ES-I3 (cell line): ENCODE results near the gene MSRB1.
A peak's percentile ranks its signal among the peaks of the same experiment; 100 is the strongest.

ENCODE experiments used
- H3K36me3 ChIP-seq: 2 replicates; pipeline ENCODE4 v1.6.1; 2013; ENCODE audit warnings: mild to moderate bottlenecking, low read length, control low read depth, moderate library complexity; ENCODE audit not compliant: insufficient read depth
- H3K4me1 ChIP-seq: 2 replicates; pipeline ENCODE4 v1.6.1; 2013; ENCODE audit warnings: mild to moderate bottlenecking, control low read depth, low read length; ENCODE audit not compliant: insufficient read depth
- H3K9ac ChIP-seq: 2 replicates; pipeline ENCODE4 v1.6.1; 2013; ENCODE audit warnings: low read depth, mild to moderate bottlenecking, low read length, moderate library complexity
- H3K9me3 ChIP-seq: 2 replicates; pipeline ENCODE4 v1.6.1; 2013; ENCODE audit warnings: mild to moderate bottlenecking, low read length, moderate library complexity; ENCODE audit not compliant: control insufficient read depth, insufficient read depth

The MSRB1 gene, protein sequence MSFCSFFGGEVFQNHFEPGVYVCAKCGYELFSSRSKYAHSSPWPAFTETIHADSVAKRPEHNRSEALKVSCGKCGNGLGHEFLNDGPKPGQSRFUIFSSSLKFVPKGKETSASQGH

DNA sequence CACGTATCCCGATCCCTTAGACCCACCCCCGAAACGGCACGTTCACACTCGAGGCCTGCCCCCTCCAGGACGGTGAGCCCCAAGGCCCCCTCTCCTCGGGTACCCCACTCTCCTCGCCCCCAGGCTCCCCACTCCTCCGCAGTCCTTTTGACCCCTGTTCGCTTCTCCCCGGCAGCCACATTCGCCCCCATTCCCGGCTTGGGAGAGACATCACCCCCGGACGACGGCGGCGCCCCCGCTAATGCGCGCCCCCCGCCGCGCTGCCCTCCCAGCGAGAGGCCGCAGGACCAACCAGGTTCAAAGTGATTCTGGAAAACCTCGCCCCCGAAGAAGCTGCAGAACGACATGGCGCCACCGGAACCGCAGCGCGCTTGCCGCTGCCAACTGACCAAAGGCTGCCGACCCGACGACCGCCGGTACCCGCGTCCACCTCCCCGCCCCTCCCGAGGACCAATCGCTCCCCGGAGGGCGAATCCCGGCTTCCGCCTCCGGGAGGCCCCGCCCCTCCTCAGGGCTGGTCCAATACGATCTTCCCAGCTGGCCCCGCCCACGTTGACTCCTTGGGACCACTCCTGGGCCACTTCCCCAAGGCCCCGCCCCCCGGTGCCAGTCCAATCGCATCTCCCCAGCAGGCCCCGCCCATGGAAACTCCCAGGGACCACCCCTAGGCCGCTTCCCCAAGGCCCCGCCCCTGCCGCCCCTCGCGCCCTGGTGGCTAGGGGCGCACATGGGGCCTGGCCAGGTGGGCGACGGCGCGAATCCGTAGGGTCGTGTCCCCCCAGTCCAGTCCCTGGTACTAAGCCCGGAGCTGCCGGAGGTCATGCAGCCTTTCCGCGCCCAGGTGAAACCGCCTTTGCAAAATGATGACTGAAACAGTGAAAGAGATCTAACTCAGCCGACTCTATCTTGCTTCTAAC, at the start of gene MSRB1:
MSRB1 (minus strand) TSS at position 390 of the 917 bp plus-strand sequence; CDS start at position 347, 43 bp downstream.
- Histone ChIP-seq H3K9ac (peak within 1 kb of the TSS; percentile 80), H3K9me3 (no peaks in the 10 kb centered on the region), H3K36me3 (peaks cover 5% of the 10 kb centered on the region; the same call in 1 of the 2 replicates), H3K4me1 (peaks cover 4% of the 10 kb centered on the region; the same call in 1 of the 2 replicates)

DNA sequence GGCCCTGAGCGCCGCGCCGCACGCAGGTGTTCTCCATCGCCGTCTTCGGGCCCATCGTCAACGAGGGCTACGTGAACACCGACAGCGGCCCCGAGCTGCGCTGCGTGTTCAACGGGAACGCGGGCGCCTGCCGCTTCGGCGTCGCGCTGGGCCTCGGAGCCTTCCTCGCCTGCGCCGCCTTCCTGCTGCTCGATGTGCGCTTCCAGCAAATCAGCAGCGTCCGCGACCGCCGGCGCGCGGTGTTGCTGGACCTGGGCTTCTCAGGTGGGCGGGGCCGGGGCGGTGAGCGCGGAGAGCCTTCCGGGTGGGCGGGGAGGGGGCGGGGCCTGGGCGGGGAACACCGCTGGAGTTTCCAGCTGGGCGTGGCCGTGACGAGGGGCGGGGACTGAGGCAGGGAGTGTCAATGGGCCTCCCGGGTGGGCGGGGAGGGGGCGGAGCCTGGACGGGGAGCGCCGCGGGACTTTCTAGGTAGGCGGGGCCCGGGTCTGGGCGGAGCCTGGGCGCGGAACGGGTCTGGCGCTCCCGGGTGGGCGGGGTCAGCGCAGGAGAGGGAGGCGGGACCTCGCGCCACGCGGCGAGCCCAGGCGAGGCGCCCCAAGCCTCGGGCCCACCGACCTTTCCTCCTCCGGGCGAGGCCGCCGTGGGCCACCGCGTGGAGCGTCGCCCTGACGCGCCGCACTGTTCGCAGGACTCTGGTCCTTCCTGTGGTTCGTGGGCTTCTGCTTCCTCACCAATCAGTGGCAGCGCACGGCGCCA, 49.1 kb upstream of the MSRB1 start:
- Histone ChIP-seq H3K9ac (peak overlapping the region; percentile 70), H3K4me1 (no peaks in the 10 kb centered on the region; the same call in 1 of the 2 replicates)

DNA sequence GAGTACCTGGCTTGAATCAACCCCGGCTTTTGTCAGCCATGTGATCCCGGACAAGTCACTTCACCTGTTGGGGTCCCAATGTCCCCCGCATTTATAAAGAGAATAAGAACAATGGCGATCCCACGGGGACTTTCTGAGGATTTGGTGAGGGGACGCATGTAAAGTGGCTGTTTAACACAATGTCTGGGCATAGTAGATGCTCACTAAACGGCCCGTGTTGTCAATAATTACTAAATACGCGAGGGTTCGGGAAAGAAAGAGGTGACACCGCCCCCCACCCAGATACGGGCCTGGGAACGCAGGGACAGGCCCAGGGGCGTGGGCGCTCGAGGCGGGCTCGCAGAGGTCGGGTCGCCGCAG, 48.6 kb upstream of the MSRB1 start:
- no peaks in the 10 kb centered on the region for H3K36me3 ChIP-seq
- no peaks in the 10 kb centered on the region for H3K9me3 ChIP-seq
- peak overlapping the region; percentile 51; the same call in 1 of the 2 replicates for H3K9ac ChIP-seq
- H3K4me1 ChIP-seq = no peaks in the 10 kb centered on the region; the same call in 1 of the 2 replicates

More for the DNA sequence above, 49.1 kb upstream of the MSRB1 start:
- Histone ChIP-seq H3K36me3 (no peaks in the 10 kb centered on the region), H3K9me3 (no peaks in the 10 kb centered on the region)

DNA sequence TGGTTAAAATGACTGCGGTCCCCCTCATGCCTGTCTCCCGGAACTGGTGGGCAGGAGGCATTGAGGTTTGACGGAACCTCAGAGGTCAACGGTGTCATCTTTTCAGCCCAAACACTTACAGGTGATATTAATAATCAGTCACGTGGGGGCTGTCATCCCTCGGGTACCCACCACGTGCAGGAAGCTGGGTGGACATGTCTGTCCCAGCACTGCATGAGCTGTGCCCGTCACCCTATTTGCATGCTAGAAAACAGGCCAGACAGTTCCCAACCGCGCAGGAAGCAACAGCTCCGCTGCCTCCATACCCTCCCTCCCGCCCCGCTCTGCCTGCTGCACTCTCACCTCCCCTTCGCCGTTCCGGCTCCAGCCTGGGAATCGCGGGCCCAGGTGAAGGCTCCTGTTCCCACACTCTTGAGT, 48.1 kb upstream of the MSRB1 start:
- Histone ChIP-seq H3K9me3 (no peaks in the 10 kb centered on the region), H3K4me1 (no peaks in the 10 kb centered on the region; the same call in 1 of the 2 replicates), H3K36me3 (peaks cover 2% of the 10 kb centered on the region; the same call in 1 of the 2 replicates), H3K9ac (peak overlapping the region; percentile 51; the same call in 1 of the 2 replicates)

DNA sequence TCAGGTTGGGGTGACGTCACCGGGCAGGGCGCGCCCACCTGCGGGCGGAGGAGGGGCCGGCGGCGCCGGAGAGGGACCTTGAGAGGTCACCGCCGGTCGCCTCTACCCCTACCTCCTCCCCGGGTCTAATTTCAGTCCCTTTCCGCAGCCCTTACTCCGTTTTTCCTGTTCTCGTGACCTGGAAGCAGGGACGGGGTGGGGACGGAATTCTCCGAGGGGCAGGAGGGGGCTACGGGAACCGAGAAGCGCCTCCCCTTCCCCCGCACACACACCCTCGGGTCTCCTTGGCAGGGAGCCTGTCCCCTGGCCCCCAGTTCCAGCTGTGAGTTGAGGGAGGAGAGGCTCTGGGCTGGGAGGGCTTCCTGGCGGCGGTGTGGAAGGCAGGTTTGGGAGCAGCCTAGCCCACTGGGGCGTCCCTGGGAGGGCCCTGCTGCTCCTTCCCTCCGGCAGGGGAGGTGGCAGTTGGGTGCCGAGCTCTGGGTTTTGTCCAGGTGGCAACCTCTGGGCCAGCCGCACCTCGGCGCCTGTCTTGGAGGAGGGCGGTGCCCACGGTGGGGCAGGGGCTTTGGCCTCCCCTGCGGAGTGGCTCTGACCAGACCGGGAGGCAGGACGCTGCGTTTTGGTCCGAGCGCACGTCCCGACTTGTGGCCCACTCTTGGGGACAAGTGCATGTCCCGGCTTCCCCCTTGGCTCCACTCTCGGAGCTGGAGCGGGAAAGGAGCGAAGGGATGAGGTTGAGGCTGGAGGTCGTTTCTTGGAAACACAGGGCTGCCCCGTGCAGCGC, 47.5 kb upstream of the MSRB1 start:
- Histone ChIP-seq H3K9me3 (no peaks in the 10 kb centered on the region), H3K36me3 (peaks cover 3% of the 10 kb centered on the region; the same call in 1 of the 2 replicates), H3K9ac (peak overlapping the region; percentile 51; the same call in 1 of the 2 replicates), H3K4me1 (no peaks in the 10 kb centered on the region; the same call in 1 of the 2 replicates)

DNA sequence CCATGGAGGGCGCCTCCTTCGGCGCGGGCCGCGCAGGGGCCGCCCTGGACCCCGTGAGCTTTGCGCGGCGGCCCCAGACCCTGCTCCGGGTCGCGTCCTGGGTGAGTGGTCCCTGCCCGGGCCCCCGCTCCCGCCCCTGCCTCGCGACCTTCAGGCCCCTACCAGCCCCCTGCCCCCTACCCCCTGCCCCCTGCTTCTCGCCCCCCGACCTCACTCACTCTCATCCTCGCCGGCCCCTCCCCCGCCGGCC, 47.0 kb upstream of the MSRB1 start:
- peaks cover 2% of the 10 kb centered on the region for H3K4me1 ChIP-seq

DNA sequence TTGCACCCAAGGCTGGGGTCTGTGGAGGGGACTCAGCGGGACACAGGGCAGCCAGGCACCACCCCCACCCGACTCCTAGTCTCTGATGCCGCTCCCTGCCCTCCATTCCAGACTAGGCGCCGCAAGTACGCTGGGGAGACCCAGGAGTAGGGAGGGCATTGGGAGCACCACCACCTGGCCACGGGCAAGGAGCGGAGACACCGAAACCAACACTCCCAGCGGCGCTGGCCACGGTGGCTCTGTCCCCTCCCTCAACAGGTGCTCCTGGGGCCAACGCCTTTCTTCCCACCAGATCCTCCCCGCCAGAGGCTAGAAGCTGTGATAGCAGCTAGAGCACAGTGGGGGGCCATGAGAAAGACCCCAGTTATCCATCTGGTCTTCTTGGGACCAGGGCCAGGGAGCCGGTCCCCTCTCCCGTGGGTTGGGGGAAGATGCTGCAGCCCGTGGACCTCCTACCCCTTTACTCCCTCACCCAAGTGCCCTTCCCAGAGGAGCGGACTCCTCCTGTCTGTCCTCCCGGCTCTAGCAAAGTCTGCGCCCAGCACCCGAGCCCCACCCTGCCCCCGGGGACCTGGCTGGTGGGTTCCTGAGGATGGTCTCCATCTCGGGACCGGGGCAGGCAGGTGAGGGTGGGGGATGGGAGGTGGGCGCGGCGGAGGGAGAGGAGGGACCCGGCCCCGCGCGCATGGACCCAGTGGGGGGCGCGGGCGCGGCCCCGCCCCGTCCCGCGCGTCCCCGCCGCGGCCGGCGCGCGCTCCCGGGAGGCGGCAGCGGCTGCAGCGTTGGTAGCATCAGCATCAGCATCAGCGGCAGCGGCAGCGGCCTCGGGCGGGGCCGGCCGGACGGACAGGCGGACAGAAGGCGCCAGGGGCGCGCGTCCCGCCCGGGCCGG, 46.5 kb upstream of the MSRB1 start, which contains the start of gene SYNGR3:
SYNGR3 (plus strand) TSS at position 762 of the 892 bp plus-strand sequence. CDS start 133 bp downstream, outside the sequence.
- H3K9ac ChIP-seq = peak within 1 kb of the TSS; percentile 51
- H3K36me3 ChIP-seq = peaks cover 3% of the 10 kb centered on the region; the same call in 1 of the 2 replicates
- no peaks in the 10 kb centered on the region for H3K9me3 ChIP-seq
- peaks cover 4% of the 10 kb centered on the region for H3K4me1 ChIP-seq

More for the DNA sequence above, 47.0 kb upstream of the MSRB1 start:
- Histone ChIP-seq H3K9me3 (no peaks in the 10 kb centered on the region), H3K36me3 (peaks cover 3% of the 10 kb centered on the region; the same call in 1 of the 2 replicates), H3K9ac (peak overlapping the region; percentile 51; the same call in 1 of the 2 replicates)

DNA sequence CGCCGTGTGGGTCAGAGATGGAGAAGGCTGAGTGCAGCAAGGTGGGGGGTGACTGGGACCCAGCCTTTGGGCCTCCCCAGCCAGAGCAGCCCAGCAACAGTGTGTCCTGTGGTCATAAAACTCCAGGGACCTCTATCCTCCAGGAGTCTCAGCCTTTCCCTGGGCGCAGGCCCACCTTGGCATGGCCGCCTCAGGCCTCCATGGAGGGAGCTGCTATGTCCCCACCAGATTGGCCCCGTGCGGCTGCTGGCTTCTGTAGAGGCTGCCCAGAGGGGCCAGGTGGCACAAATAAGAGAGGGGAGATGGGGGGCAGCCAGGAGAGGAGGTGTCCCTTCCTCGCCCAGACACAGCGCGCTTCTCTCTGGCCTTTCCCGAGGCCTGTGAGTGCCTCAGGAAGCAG, 44.2 kb upstream of the MSRB1 start:
- no peak overlapping the region for H3K9ac ChIP-seq
- H3K9me3 ChIP-seq = no peaks in the 10 kb centered on the region
- H3K36me3 ChIP-seq = peaks cover 3% of the 10 kb centered on the region; the same call in 1 of the 2 replicates
- H3K4me1 ChIP-seq = peaks cover 9% of the 10 kb centered on the region

DNA sequence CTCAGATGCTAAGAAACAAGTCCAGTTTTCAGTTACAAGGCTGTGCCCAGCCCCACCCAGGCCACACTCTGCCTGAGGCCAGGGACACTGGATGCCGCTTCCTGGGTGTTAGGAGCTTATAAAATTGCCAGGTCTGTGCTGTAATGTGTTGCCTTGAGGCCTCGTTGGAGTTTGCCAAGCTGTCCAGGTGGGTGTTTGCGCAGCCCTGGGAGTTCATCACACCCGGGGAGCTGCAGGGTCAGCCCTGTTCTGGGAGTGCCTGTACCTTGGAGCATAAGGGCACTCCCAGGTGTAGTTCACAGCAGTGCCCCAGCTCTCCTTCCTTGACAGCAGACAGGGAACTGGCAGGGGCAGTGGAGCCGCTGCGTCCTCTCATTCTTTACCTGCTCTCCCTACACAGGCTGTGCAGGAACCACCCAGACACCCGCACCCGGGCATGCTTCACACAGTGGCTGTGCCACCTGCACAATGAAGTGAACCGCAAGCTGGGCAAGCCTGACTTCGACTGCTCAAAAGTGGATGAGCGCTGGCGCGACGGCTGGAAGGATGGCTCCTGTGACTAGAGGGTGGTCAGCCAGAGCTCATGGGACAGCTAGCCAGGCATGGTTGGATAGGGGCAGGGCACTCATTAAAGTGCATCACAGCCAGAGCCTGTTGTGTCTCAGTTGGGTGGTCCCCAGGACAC, 42.6 kb upstream of the MSRB1 start:
- Histone ChIP-seq H3K4me1 (peaks cover 15% of the 10 kb centered on the region), H3K36me3 (peaks cover 3% of the 10 kb centered on the region; the same call in 1 of the 2 replicates), H3K9ac (no peak overlapping the region), H3K9me3 (no peaks in the 10 kb centered on the region)

DNA sequence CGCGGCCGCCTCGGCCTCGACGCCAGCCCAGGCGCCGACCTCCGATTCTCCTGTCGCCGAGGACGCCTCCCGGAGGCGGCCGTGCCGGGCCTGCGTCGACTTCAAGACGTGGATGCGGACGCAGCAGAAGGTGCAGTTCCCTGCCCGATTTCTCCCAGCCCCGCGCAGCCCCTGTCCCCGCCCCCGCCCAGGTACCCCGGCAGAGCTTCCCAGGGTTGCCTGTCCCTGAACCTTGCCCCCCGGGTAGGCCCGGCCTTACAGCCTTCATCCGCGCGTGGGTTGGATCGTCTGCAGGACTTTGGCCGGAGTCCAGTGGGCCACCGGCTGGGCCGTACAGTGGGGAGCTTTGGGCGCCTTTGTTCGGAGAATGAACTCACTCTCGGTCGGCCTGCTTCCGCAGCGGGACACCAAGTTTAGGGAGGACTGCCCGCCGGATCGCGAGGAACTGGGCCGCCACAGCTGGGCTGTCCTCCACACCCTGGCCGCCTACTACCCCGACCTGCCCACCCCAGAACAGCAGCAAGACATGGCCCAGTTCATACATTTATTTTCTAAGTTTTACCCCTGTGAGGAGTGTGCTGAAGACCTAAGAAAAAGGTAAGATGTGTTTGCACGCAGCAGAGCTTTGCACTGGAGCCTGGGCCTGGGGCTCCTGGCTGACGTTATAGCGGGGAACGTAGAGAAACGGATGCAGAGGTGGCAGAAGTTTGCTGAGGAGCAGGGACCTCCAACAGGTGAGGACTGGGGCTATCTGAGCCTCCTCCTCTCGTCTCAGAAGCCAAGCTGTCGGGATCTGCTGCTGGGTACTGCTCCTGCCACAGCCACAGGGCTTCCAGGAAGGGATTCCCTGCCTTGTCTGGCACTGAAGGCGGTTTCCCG, 41.6 kb upstream of the MSRB1 start:
- Histone ChIP-seq H3K9me3 (no peaks in the 10 kb centered on the region), H3K4me1 (peaks cover 15% of the 10 kb centered on the region), H3K9ac (peak overlapping the region; percentile 66), H3K36me3 (peaks cover 3% of the 10 kb centered on the region; the same call in 1 of the 2 replicates)

DNA sequence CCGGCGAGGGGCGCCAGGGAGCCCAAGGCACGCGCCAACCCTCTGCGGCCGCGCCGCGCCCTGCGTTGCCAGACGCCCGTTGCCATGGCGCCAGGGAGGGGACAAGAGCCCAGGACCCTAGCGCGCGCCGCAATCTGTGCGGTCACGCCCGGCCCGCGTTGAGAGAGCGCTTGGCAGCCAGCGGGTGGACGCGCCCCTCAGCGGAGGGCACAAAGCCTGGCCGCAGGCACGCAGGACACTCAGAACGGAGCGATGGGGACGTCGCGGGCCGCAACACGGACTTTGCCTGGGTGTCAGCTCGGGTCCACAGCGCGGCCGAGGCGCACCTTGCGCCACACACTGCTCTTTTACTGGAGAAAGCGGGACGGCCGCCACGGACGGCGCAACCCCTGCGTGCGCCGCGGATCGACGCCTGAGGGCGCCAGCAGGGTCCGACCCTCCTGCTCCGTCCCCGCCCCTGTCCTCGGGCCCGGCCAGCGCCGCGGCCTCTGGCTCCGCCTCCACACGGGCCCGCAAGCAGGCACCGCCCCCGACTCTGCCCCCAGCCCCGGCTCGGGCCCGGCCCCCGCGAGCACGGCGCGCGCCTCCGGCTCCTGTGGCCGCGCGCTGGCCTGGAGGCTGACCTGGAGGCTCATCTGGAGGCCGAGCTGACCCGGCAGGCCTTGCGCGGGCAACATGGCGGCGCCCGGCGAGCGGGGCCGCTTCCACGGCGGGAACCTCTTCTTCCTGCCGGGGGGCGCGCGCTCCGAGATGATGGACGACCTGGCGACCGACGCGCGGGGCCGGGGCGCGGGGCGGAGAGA, 40.7 kb upstream of the MSRB1 start, which contains the start of gene GFER:
GFER (plus strand) TSS at position 650 of the 803 bp plus-strand sequence; CDS start at position 676, 26 bp downstream.
- Histone ChIP-seq H3K36me3 (peaks cover 3% of the 10 kb centered on the region; the same call in 1 of the 2 replicates), H3K4me1 (peaks cover 15% of the 10 kb centered on the region), H3K9me3 (no peaks in the 10 kb centered on the region), H3K9ac (peak within 1 kb of the TSS; percentile 66)
